CD4-positive, alpha-beta T cell treated with Interleukin-17A for 4 hours (primary cell): ENCODE measurements around the gene STMN3.
A peak's percentile ranks its signal among the peaks of the same experiment; 100 is the strongest.
"Not testable (repeated sequence)": the region's sequence is repeated elsewhere in the genome, so short reads cannot be mapped to it uniquely, and the experiment has no call there.

ENCODE experiments used
- DNase-seq: peaks from one replicate; pipeline ENCODE4 v3.0.0-alpha.2; 2020; ENCODE audit warnings: mixed read lengths

Gene STMN3

GRCh38 chr20:63653974-63654668, 897 bp upstream of the STMN3 start:
- no peak for DNase-seq

- peak; percentile 68 for DNase-seq
Measured at GRCh38 chr20:63652192-63652980, 838 bp downstream of the STMN3 start.

GRCh38 chr20:63651942-63652191, 1.4 kb downstream of the STMN3 start:
- peak; percentile 72 for DNase-seq

GRCh38 chr20:63650486-63650885, 2.7 kb downstream of the STMN3 start:
- not testable (repeated sequence) for DNase-seq

- DNase-seq: no peak
Measured at GRCh38 chr20:63648895-63649589, 4.2 kb downstream of the STMN3 start.

GRCh38 chr20:63648190-63648589, 5.0 kb downstream of the STMN3 start:
- DNase-seq: no peak

- no peak for DNase-seq
Measured at GRCh38 chr20:63645218-63645617, 8.0 kb downstream of the STMN3 start.

GRCh38 chr20:63643946-63644345, 9.3 kb downstream of the STMN3 start:
- DNase-seq: no peak

GRCh38 chr20:63643499-63643898, 9.7 kb downstream of the STMN3 start:
- DNase-seq: no peak

GRCh38 chr20:63642527-63643247, 10.5 kb downstream of the STMN3 start:
- DNase-seq: no peak

GRCh38 chr20:63641792-63642523, 11.3 kb downstream of the STMN3 start:
- DNase-seq: peak; percentile 100

- DNase-seq: peak; percentile 72
Measured at GRCh38 chr20:63641146-63641791, 12.0 kb downstream of the STMN3 start.

GRCh38 chr20:63640686-63641085, 12.5 kb downstream of the STMN3 start:
- peak; percentile 61 for DNase-seq

- peak; percentile 34 for DNase-seq
Measured at GRCh38 chr20:63640086-63640485, 13.1 kb downstream of the STMN3 start.

- peak; percentile 93 for DNase-seq
Measured at GRCh38 chr20:63639093-63639975, 13.9 kb downstream of the STMN3 start.

- no peak for DNase-seq
Measured at GRCh38 chr20:63636752-63637628, 16.2 kb downstream of the STMN3 start.

- DNase-seq: peak; percentile 82
Measured at GRCh38 chr20:63635431-63636141, 17.6 kb downstream of the STMN3 start.

GRCh38 chr20:63633732-63634131, 19.5 kb downstream of the STMN3 start:
- no peak for DNase-seq

- DNase-seq: not testable (repeated sequence)
Measured at GRCh38 chr20:63631426-63631825, 21.8 kb downstream of the STMN3 start.
